Measurements from ENCODE around the gene SORCS2.

GRCh38 chr4:7434766-7435150 lies 242.4 kb downstream of the SORCS2 start, which contains the start of gene PSAPL1:
- TF ChIP-seq CTCF (IDR thresholded peaks at IDR 0.05; ENCODE audit: low read depth, low read length, poor library complexity, severe bottlenecking), result no peak
- no peak for TF ChIP-seq EZH2phosphoT487 (IDR thresholded peaks at IDR 0.05; ENCODE audit: borderline replicate concordance, low read length)

Measured in DOHH2 (cell line).